Stimulated activated naive B cell treated with anti-CD40 and anti-IgM and Interleukin-4, amounts not matched to agents 10 μg/mL and 1 μg/mL and 100 μg/mL, for 72 hours (primary cell): ENCODE results near the gene RAB5B.
"Not testable (repeated sequence)": the region's sequence is repeated elsewhere in the genome, so short reads cannot be mapped to it uniquely, and the experiment has no call there.

Experiments used
- ATAC-seq, 2 donors: fragments of 150-1000 bp; cut with Tn5 transposase; replicated peaks; 2 replicates each; pipeline ENCODE4 v1.10.0; 2021; ENCODE audit warnings: moderate library complexity in 1 of 2
- DNase-seq: peaks from one replicate; pipeline ENCODE4 v3.0.0; 2021
- H3K27ac Mint-ChIP-seq: one replicate; pipeline ENCODE4 v1.8.0; 2022; ENCODE audit warnings: mild to moderate bottlenecking, mixed read lengths
- H3K27me3 Mint-ChIP-seq, 2 donors: one replicate each; pipeline ENCODE4 v1.8.0; 2022; ENCODE audit warnings: mixed read lengths in 2 of 2
- H3K36me3 Mint-ChIP-seq, 2 donors: one replicate each; pipeline ENCODE4 v1.8.0; 2022; ENCODE audit warnings: mixed read lengths in 2 of 2, mild to moderate bottlenecking in 1 of 2
- H3K4me1 Mint-ChIP-seq, 2 donors: one replicate each; pipeline ENCODE4 v1.8.0; 2022; ENCODE audit warnings: mixed read lengths in 2 of 2, mild to moderate bottlenecking in 1 of 2
- H3K4me3 Mint-ChIP-seq, 2 donors: one replicate each; pipeline ENCODE4 v1.8.0; 2022; ENCODE audit warnings: mild to moderate bottlenecking in 2 of 2, mixed read lengths in 2 of 2, moderate library complexity in 1 of 2
- H3K9me3 Mint-ChIP-seq, 2 donors: one replicate each; pipeline ENCODE4 v1.8.0; 2022; ENCODE audit warnings: mixed read lengths in 2 of 2, mild to moderate bottlenecking in 1 of 2

RAB5B gene

GRCh38 chr12:56029666-56030293, 55.9 kb downstream of the RAB5B start:
- Mint-ChIP-seq H3K27ac (no peak overlapping the region), H3K36me3 (peaks cover 9 to 31% of the 10 kb centered on the region in 2 donors), H3K9me3 (no peaks in the 10 kb centered on the region), H3K27me3 (no peaks in the 10 kb centered on the region), H3K4me1 (peaks cover 3 to 5% of the 10 kb centered on the region in 2 donors), H3K4me3 (no peak overlapping the region)
- DNase-seq = peak; percentile 18
- peak; percentile 70 to 81 for ATAC-seq

GRCh38 chr12:56031987-56032386, 58.1 kb downstream of the RAB5B start:
- ATAC-seq (no peak), DNase-seq (no peak)
- Mint-ChIP-seq H3K27ac (peak overlapping the region; percentile 26), H3K9me3 (no peaks in the 10 kb centered on the region), H3K4me3 (no peak overlapping the region), H3K4me1 (peaks cover 3 to 5% of the 10 kb centered on the region in 2 donors), H3K27me3 (no peaks in the 10 kb centered on the region), H3K36me3 (peaks cover 15 to 44% of the 10 kb centered on the region in 2 donors)

- DNase-seq = no peak
- Mint-ChIP-seq H3K4me3 (no peak overlapping the region), H3K4me1 (peaks cover 3 to 5% of the 10 kb centered on the region in 2 donors), H3K27me3 (no peaks in the 10 kb centered on the region), H3K27ac (peak overlapping the region; percentile 37), H3K9me3 (no peaks in the 10 kb centered on the region), H3K36me3 (peaks cover 8 to 35% of the 10 kb centered on the region in 2 donors)
- no peak for ATAC-seq
Observed at GRCh38 chr12:56034586-56035332, 60.9 kb downstream of the RAB5B start.

DNA sequence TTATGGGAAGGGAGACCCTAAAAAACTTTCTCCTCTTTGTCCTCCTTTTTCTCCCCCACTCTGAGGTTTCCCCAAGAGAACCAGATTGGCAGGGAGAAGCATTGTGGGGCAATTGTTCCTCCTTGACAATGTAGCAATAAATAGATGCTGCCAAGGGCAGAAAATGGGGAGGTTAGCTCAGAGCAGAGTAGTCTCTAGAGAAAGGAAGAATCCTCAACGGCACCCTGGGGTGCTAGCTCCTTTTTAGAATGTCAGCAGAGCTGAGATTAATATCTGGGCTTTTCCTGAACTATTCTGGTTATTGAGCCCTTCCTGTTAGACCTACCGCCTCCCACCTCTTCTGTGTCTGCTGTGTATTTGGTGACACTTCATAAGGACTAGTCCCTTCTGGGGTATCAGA, 63.3 kb downstream of the RAB5B start:
- no peak overlapping the region for H3K27ac Mint-ChIP-seq
- DNase-seq (no peak), ATAC-seq (no peak)
- peaks cover 1 to 3% of the 10 kb centered on the region in 2 donors for H3K4me1 Mint-ChIP-seq
- no peak overlapping the region for H3K4me3 Mint-ChIP-seq
- no peaks in the 10 kb centered on the region for H3K27me3 Mint-ChIP-seq
- H3K36me3 Mint-ChIP-seq = peaks cover 11 to 36% of the 10 kb centered on the region in 2 donors
- no peaks in the 10 kb centered on the region for H3K9me3 Mint-ChIP-seq

DNA sequence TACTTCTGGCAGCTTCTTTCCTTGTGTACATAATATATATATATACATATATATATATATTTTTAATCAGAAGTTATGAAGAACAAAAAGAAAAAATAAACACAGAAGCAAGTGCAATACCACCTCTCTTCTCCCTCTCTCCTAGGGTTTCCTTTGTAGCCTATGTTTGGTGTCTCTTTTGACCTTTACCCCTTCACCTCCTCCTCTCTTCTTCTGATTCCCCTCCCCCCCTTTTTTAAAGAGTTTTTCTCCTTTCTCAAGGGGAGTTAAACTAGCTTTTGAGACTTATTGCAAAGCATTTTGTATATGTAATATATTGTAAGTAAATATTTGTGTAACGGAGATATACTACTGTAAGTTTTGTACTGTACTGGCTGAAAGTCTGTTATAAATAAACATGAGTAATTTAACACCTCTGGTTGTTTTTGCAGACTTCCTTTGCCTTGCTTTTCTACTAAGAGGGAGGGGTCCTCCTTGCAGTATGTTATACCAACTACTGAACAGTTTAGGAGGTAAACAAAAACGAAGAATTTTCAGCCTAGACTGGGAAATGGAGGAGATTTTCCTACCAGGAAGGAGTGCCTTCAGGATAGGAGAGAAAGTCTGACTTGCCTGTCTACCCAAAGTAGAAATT, 64.3 kb downstream of the RAB5B start:
- ATAC-seq = no peak
- DNase-seq = no peak
- peaks cover 7% of the 10 kb centered on the region in 2 donors for H3K4me1 Mint-ChIP-seq
- no peaks in the 10 kb centered on the region for H3K9me3 Mint-ChIP-seq
- H3K27ac Mint-ChIP-seq = no peak overlapping the region
- H3K36me3 Mint-ChIP-seq = peaks cover 17 to 37% of the 10 kb centered on the region in 2 donors
- H3K4me3 Mint-ChIP-seq = no peak overlapping the region
- no peaks in the 10 kb centered on the region for H3K27me3 Mint-ChIP-seq

DNA sequence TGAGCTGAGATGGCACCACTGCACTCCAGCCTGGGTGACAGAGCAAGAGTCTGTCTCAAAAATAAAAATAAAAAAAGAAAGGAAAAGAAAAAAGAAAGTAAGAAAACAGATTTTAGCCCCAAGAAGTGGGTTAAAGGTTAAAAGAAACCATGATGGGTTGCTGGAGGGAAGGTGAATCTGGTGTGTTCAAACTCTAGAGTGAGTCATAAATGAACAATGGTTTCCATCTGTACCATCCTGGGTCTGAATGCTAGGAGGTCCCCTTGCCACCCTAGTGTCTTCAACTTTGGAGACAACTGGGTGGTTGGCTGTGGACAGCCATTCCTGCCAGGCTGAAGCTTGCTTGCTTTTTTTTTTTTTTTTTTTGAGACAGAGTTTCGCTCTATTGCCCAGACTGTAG, 66.3 kb downstream of the RAB5B start:
- Mint-ChIP-seq H3K4me3 (no peak overlapping the region), H3K27me3 (no peaks in the 10 kb centered on the region), H3K4me1 (peaks cover 13 to 17% of the 10 kb centered on the region in 2 donors), H3K9me3 (no peaks in the 10 kb centered on the region), H3K27ac (no peak overlapping the region), H3K36me3 (peaks cover 27 to 37% of the 10 kb centered on the region in 2 donors)
- ATAC-seq (no peak), DNase-seq (no peak)

GRCh38 chr12:56040963-56041551, 67.2 kb downstream of the RAB5B start:
- H3K4me1 Mint-ChIP-seq = peaks cover 14 to 19% of the 10 kb centered on the region in 2 donors

DNA sequence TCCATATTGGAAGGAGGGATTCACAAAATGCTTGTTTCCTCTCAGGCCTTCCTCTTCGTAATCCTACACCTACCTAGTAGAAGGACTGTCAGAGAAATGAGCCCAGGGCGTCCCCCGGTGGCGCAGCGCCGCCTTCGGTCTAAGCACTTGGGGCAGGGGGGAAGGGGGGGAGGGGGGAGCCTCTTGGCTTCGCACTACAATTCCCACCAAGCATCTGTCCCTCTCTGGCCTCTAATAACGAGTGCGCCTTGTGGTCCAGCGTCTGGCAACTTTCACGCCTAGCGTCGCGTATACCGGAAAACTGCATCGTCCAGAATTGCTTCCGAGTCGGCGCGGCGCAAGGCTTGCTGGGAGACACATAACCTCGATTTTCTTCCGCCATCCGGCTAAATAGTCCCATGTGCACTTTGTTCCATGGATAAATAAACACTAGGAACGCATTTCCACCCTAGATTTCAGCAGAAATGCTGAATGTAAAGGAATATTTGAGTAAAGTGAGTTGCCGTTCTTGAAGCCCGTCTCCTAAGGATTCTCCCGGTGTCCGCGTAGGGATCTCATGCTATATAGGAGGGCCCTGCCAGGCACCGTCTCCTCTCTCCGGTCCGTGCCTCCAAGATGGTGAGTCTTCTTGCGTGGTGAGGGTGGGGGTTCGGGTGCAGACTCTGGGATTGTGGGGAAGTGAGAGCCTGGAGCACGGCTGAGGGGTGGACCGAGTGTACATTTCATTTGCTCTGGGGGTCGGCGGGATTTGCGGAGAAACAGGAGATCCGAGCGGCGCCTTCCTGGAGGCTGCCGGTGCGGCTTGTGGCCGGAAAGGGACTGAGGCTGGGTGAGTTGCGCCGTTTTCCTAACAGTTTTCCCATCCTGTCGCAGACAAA, 67.9 kb downstream of the RAB5B start, which contains the start of gene RPS26:
Gene RPS26 (plus strand): TSS at position 367 of the 878 bp plus-strand sequence. CDS start 249 bp downstream, at position 616.
- DNase-seq = peak; percentile 95
- peak within 1 kb of the TSS; percentile 98 for H3K27ac Mint-ChIP-seq
- no peaks in the 10 kb centered on the region for H3K9me3 Mint-ChIP-seq
- H3K4me1 Mint-ChIP-seq = peaks cover 19 to 26% of the 10 kb centered on the region in 2 donors
- H3K36me3 Mint-ChIP-seq = peaks cover 26 to 36% of the 10 kb centered on the region in 2 donors
- peak within 1 kb of the TSS; percentile 92 to 94 for H3K4me3 Mint-ChIP-seq
- peak; percentile 95 to 96 for ATAC-seq
- no peaks in the 10 kb centered on the region for H3K27me3 Mint-ChIP-seq

More at GRCh38 chr12:56040963-56041551, 67.2 kb downstream of the RAB5B start:
- peaks cover 24 to 33% of the 10 kb centered on the region in 2 donors for H3K36me3 Mint-ChIP-seq
- ATAC-seq (peak; percentile 3 to 12), DNase-seq (no peak)
- H3K27ac Mint-ChIP-seq = peak overlapping the region; percentile 90
- no peaks in the 10 kb centered on the region for H3K9me3 Mint-ChIP-seq
- peak overlapping the region; percentile 92 to 94 for H3K4me3 Mint-ChIP-seq
- no peaks in the 10 kb centered on the region for H3K27me3 Mint-ChIP-seq

GRCh38 chr12:56042430-56042813, 68.5 kb downstream of the RAB5B start:
- not testable (repeated sequence) for ATAC-seq, DNase-seq, H3K27me3 Mint-ChIP-seq, H3K9me3 Mint-ChIP-seq
- H3K36me3 Mint-ChIP-seq = peaks cover 24 to 38% of the 10 kb centered on the region in 2 donors
- H3K4me3 Mint-ChIP-seq = peak overlapping the region; percentile 92 to 94
- H3K27ac Mint-ChIP-seq = peak overlapping the region; percentile 98
- peaks cover 19 to 28% of the 10 kb centered on the region in 2 donors for H3K4me1 Mint-ChIP-seq

GRCh38 chr12:56042843-56043242, 69.0 kb downstream of the RAB5B start:
- H3K4me1 Mint-ChIP-seq = peaks cover 19 to 28% of the 10 kb centered on the region in 2 donors
- H3K9me3 Mint-ChIP-seq = no peaks in the 10 kb centered on the region
- no peak for DNase-seq
- peak overlapping the region; percentile 92 to 94 for H3K4me3 Mint-ChIP-seq
- no peaks in the 10 kb centered on the region for H3K27me3 Mint-ChIP-seq
- peak overlapping the region; percentile 98 for H3K27ac Mint-ChIP-seq
- ATAC-seq = no peak
- peaks cover 24 to 38% of the 10 kb centered on the region in 2 donors for H3K36me3 Mint-ChIP-seq
